Sigmoid colon (tissue), 7 donors: ENCODE data around the gene CDC42BPB. TPM values are rescaled to one million over a fixed set of nuclear protein-coding genes. Genes with fewer than 3 reads are reported as not detected.

Source experiments
- DNase-seq: peaks from one replicate; pipeline ENCODE4 v3.0.0-alpha.2; 2019
- H3K27ac ChIP-seq, 4 donors: fragments of 200-600 bp; sonication (generic); one replicate each; pipeline ENCODE4 v1.5.1; 2016 to 2019; ENCODE audit warnings: mild to moderate bottlenecking in 1 of 4
- H3K27me3 ChIP-seq, 3 donors: fragments of 200-600 bp; sonication (generic); one replicate each; pipeline ENCODE4 v1.5.1; 2019; ENCODE audit warnings: mild to moderate bottlenecking in 1 of 3
- H3K36me3 ChIP-seq, 4 donors: fragments of 200-600 bp; sonication (generic); one replicate each; pipeline ENCODE4 v1.5.1; 2016 to 2019
- H3K4me1 ChIP-seq, 4 donors: fragments of 200-600 bp; sonication (generic); one replicate each; pipeline ENCODE4 v1.5.1; 2017 to 2019
- H3K4me3 ChIP-seq, 4 donors: fragments of 200-600 bp; sonication (generic); one replicate each; pipeline ENCODE4 v1.5.1; 2017 to 2019; ENCODE audit warnings: mild to moderate bottlenecking in 2 of 4, moderate library complexity in 1 of 4
- H3K9me3 ChIP-seq, 4 donors: fragments of 200-600 bp in 3 of 4; sonication (generic) in 3 of 4; one replicate each; pipeline versions ENCODE4 v1.5.1 to v1.6.1; 2013 to 2019
- EP300 ChIP-seq, 4 donors: sonication (generic); formaldehyde crosslinking; IDR thresholded peaks; one replicate each; pipeline ENCODE4 v1.6.1; 2017; ENCODE audit warnings: antibody characterized with exemption in 4 of 4
- POLR2A ChIP-seq, 2 donors: fragments of 450-650 bp; IDR thresholded peaks; one replicate each; pipeline ENCODE4 v1.6.1; 2016; ENCODE audit warnings: antibody characterized with exemption in 2 of 2, mild to moderate bottlenecking in 2 of 2, moderate library complexity in 2 of 2
- POLR2AphosphoS5 ChIP-seq, 4 donors: sonication (generic); formaldehyde crosslinking; IDR thresholded peaks; one replicate each; pipeline ENCODE4 v1.6.1; 2017; ENCODE audit warnings: antibody characterized with exemption in 4 of 4
- WGBS, 2 donors: extraction: QIAGEN DNeasy Blood & Tissue Kit; methylation state at CpG; one replicate each; pipeline ENCODE4 v1.1.7; 2013; 5-methylcytosine and 5-hydroxymethylcytosine counted together
- intact Hi-C: fragments of 100-400 bp; cut with DNase I; formaldehyde crosslinking; loops from one replicate; pipeline ENCODE4 v1.15.1; 2023
- polyA plus RNA-seq, 3 donors: library from polyadenylated mRNA; stranded (reverse); fragments of 200-250 nt; gene quantifications; one replicate each; pipeline ENCODE4 v1.2.3, GENCODE V29; 2013
- total RNA-seq, 4 donors: library from RNA; depleted of rRNA; stranded (reverse); fragments of >200 nt; gene quantifications; one replicate each; pipeline ENCODE4 v1.1.0, GENCODE V29; 2016
- TF ChIP-seq, protein P1 (sequence below), 4 experiments: fragments of 450-650 bp in 3 of 4; fragments of 200-600 bp in 1 of 4; IDR thresholded peaks; one replicate each; pipeline ENCODE4 v1.5.1; 2016 to 2019; ENCODE audit warnings: antibody characterized with exemption in 4 of 4, mild to moderate bottlenecking in 3 of 4, moderate library complexity in 2 of 4
- donor health status: healthy with polysubstance abuse.
- donor health status: Bipolar disorder and iron deficiency.
- donor health status: healthy.

Gene CDC42BPB
- total and polyA plus RNA-seq, 7 donors, result 18.0 to 82.3 (median 58.5) TPM

GRCh38 chr14:103090481-103091020, 33.2 kb upstream of the CDC42BPB start:
- Histone ChIP-seq H3K27me3 (peaks cover 0 to 24% (median 6%) of the 10 kb centered on the region in 3 donors), H3K36me3 (no peaks in the 10 kb centered on the region), H3K4me3 (no peak overlapping the region), H3K27ac (no peak overlapping the region), H3K4me1 (peaks cover 0 to 11% (median 10%) of the 10 kb centered on the region in 4 donors), H3K9me3 (no peaks in the 10 kb centered on the region)
- 43 to 73% methylated on average over 12 of the region's 12 CpGs for WGBS, 2 donors
- DNase-seq, result no peak
- intact Hi-C loops, result no loop called here
- TF ChIP-seq, protein P1, sequence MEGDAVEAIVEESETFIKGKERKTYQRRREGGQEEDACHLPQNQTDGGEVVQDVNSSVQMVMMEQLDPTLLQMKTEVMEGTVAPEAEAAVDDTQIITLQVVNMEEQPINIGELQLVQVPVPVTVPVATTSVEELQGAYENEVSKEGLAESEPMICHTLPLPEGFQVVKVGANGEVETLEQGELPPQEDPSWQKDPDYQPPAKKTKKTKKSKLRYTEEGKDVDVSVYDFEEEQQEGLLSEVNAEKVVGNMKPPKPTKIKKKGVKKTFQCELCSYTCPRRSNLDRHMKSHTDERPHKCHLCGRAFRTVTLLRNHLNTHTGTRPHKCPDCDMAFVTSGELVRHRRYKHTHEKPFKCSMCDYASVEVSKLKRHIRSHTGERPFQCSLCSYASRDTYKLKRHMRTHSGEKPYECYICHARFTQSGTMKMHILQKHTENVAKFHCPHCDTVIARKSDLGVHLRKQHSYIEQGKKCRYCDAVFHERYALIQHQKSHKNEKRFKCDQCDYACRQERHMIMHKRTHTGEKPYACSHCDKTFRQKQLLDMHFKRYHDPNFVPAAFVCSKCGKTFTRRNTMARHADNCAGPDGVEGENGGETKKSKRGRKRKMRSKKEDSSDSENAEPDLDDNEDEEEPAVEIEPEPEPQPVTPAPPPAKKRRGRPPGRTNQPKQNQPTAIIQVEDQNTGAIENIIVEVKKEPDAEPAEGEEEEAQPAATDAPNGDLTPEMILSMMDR (IDR thresholded peaks at IDR 0.05), result no peak
- TF ChIP-seq POLR2AphosphoS5 (IDR thresholded peaks at IDR 0.05) (no peak), EP300 (IDR thresholded peaks at IDR 0.05) (no peak), POLR2A (IDR thresholded peaks at IDR 0.05) (no peak)

GRCh38 chr14:103089386-103090335, 32.3 kb upstream of the CDC42BPB start:
- DNase-seq, result no peak
- Histone ChIP-seq H3K4me3 (no peak overlapping the region), H3K4me1 (peaks cover 0 to 11% (median 10%) of the 10 kb centered on the region in 4 donors), H3K27me3 (peaks cover 0 to 33% (median 15%) of the 10 kb centered on the region in 3 donors), H3K9me3 (no peaks in the 10 kb centered on the region), H3K27ac (no peak overlapping the region), H3K36me3 (no peaks in the 10 kb centered on the region)
- intact Hi-C loops, result no loop called here
- TF ChIP-seq, protein P1 (IDR thresholded peaks at IDR 0.05), result no peak
- TF ChIP-seq POLR2AphosphoS5 (IDR thresholded peaks at IDR 0.05), result no peak
- TF ChIP-seq POLR2A (IDR thresholded peaks at IDR 0.05), result no peak
- TF ChIP-seq EP300 (IDR thresholded peaks at IDR 0.05), result no peak
- 90% methylated on average over 28 of the region's 28 CpGs for WGBS, 2 donors

DNA sequence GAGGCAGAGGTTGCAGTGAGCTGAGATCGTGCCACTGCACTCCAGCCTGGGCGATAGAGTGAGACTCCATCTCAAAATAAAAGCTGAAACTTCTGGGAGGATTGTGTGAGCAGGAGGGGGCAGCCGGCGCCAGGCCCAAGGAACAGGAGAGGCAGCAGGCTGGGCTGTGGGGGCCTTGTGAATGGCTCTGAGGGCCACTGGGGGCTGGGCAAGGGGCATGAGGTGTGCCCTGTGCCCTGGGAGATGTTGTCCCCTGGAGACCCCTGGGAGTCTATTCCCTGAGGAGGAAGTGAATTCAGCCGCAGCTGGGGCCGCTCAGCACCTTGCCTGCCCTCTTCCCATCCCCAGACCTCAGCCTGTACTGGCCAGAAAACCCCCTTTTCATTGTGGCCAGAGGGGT, 31.6 kb upstream of the CDC42BPB start:
- TF ChIP-seq, protein P1 (IDR thresholded peaks at IDR 0.05), result no peak
- Histone ChIP-seq H3K27me3 (peaks cover 3 to 40% (median 23%) of the 10 kb centered on the region in 3 donors), H3K27ac (no peak overlapping the region), H3K4me3 (no peak overlapping the region), H3K4me1 (peaks cover 0 to 16% (median 12%) of the 10 kb centered on the region in 4 donors), H3K36me3 (no peaks in the 10 kb centered on the region), H3K9me3 (no peaks in the 10 kb centered on the region)
- WGBS, 2 donors, result 84 to 91% methylated on average over 6 of the region's 6 CpGs
- intact Hi-C loops, result no loop called here
- DNase-seq, result no peak

DNA sequence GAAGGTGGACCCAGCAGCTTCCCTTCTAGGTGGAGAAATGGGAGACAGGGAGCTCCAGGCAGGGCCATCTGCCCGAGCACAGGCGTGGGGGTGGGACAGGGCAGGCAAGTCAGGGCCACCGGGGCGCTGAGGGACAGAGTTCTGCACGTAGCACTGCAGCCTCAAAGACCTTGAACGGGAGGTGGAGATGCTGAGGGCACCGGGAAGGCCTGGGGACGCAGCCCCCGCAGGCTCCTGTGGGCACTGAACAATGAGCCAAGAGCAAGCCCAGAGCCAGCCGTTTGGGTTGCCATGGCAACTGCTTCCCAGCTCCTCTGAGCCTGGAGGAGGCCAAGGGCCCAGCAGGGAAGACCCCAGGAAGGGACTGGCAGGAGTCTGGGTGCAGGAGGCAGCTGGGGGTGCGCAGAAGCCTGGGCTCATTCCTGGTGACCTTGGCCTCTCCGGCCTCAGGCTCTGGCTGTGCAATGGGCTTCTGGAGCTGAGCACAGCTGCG, 30.0 kb upstream of the CDC42BPB start:
- 78 to 82% methylated on average over 13 of the region's 13 CpGs for WGBS, 2 donors
- TF ChIP-seq, protein P1 (IDR thresholded peaks at IDR 0.05), result no peak
- TF ChIP-seq EP300 (IDR thresholded peaks at IDR 0.05) (no peak), POLR2AphosphoS5 (IDR thresholded peaks at IDR 0.05) (no peak), POLR2A (IDR thresholded peaks at IDR 0.05) (no peak)
- no peak overlapping the region for H3K27ac ChIP-seq
- no peaks in the 10 kb centered on the region for H3K36me3 ChIP-seq
- no peak for DNase-seq
- H3K4me3 ChIP-seq, result no peak overlapping the region
- peaks cover 0 to 17% (median 13%) of the 10 kb centered on the region in 4 donors for H3K4me1 ChIP-seq
- H3K27me3 ChIP-seq, result peaks cover 3 to 51% (median 25%) of the 10 kb centered on the region in 3 donors
- H3K9me3 ChIP-seq, result no peaks in the 10 kb centered on the region
- intact Hi-C loops, result no loop called here
